HCT116 (cell line): ENCODE data around the gene COL23A1. TPM values are rescaled to one million over a fixed set of nuclear protein-coding genes. Genes with fewer than 3 reads are reported as not detected.

Source experiments
- ATAC-seq: fragments of 200-7000 bp; cut with Tn5 transposase; 2 replicates; pipeline ENCODE4 v1.9.1; 2020; ENCODE audit warnings: mild to moderate bottlenecking, moderate library complexity
- BruUV-seq: library from RNA; stranded (reverse); fragments of 400-500 nt; replicated peaks from 2 replicates; lab custom pipeline; 2021; lab: Mats Ljungman, UMichigan
- CTCF ChIA-PET: fragments of 300-600 bp; sonication (Branson Sonifier 250); formaldehyde crosslinking; loops from one replicate; lab custom pipeline; 2021; ENCODE audit warnings: antibody characterized with exemption; lab: Charles Lee
- POLR2A ChIA-PET: fragments of 300-600, 350-600 bp; sonication (Branson Sonifier 250); formaldehyde crosslinking; loops from one replicate; lab custom pipeline; 2021; ENCODE audit warnings: antibody characterized with exemption; lab: Charles Lee
- RAD21 ChIA-PET, 2 experiments: fragments of 300-600 bp; sonication (Branson Sonifier 250); formaldehyde crosslinking; loops; one replicate each; lab custom pipeline; 2023; ENCODE audit warnings: low total read pairs in 2 of 2; ENCODE audit not compliant: uncharacterized antibody in 2 of 2, unreplicated experiment in 2 of 2, low non-redundant PET in 1 of 2; lab: Charles Lee
- DNase-seq: peaks from one replicate; pipeline ENCODE4 v3.0.0-alpha.2; 2010; ENCODE audit warnings: low read depth, low spot score
- H2AFZ ChIP-seq: fragments of 200-600 bp; shearing (Covaris generic), sonication (generic); 2 replicates; pipeline ENCODE4 v1.6.1; 2017; ENCODE audit warnings: low read depth, mixed run types, mixed read lengths, antibody characterized with exemption, low read length; ENCODE audit not compliant: poor library complexity, severe bottlenecking
- H3K27ac ChIP-seq: 2 replicates; pipeline ENCODE4 v1.5.1; 2012; ENCODE audit warnings: low read depth, low read length
- H3K27me3 ChIP-seq: fragments of 200-600 bp; sonication (generic); 2 replicates; pipeline ENCODE4 v1.6.1; 2016; ENCODE audit warnings: mixed run types, low read length, mixed read lengths; ENCODE audit not compliant: insufficient read depth
- H3K36me3 ChIP-seq, 2 experiments: fragments of 200-500 bp in 1 of 2; fragments of 200-600 bp in 1 of 2; sonication (Bioruptor generic) in 1 of 2; sonication (generic) in 1 of 2; 2 replicates each; pipeline versions ENCODE4 v1.5.1 to v1.6.1; 2014 to 2016; ENCODE audit warnings: low read length in 2 of 2, inconsistent platforms in 1 of 2, mixed read lengths in 1 of 2, mixed run types in 1 of 2; ENCODE audit not compliant: insufficient read depth in 2 of 2, control insufficient read depth in 1 of 2
- H3K4me1 ChIP-seq, 2 experiments: fragments of 200-600 bp in 1 of 2; sonication (generic) in 1 of 2; 2 replicates each; pipeline versions ENCODE4 v1.5.1 to v1.6.1; 2012 to 2017; ENCODE audit warnings: low read length in 2 of 2, inconsistent platforms in 1 of 2, mild to moderate bottlenecking in 1 of 2, mixed read lengths in 1 of 2, mixed run types in 1 of 2, moderate library complexity in 1 of 2; ENCODE audit not compliant: insufficient read depth in 2 of 2, control insufficient read depth in 1 of 2
- H3K4me2 ChIP-seq: fragments of 200-600 bp; sonication (generic); 2 replicates; pipeline ENCODE4 v1.6.1; 2017; ENCODE audit warnings: mixed run types, low read length, mixed read lengths
- H3K4me3 ChIP-seq, 2 experiments: fragments of 200-600 bp in 1 of 2; sonication (generic) in 1 of 2; replicated peaks in 1 of 2; 2 replicates each; pipeline ENCODE4 v1.5.1; 2011 to 2016; ENCODE audit warnings: low read length in 2 of 2, control low read depth in 1 of 2, low read depth in 1 of 2, mild to moderate bottlenecking in 1 of 2, mixed read lengths in 1 of 2, mixed run types in 1 of 2
- H3K79me2 ChIP-seq: fragments of 200-600 bp; sonication (generic); 2 replicates; pipeline ENCODE4 v1.6.1; 2017; ENCODE audit warnings: mild to moderate bottlenecking, mixed run types, low read length, moderate library complexity, mixed read lengths; ENCODE audit not compliant: insufficient read depth
- H3K9ac ChIP-seq: fragments of 200-600 bp; sonication (generic); 2 replicates; pipeline ENCODE4 v1.6.1; 2016; ENCODE audit warnings: low read length, mixed read lengths
- H3K9me2 ChIP-seq: fragments of 200-600 bp; sonication (generic), shearing (Covaris generic); 2 replicates; pipeline ENCODE4 v1.6.1; 2017; ENCODE audit warnings: mixed run types, mild to moderate bottlenecking, moderate library complexity; ENCODE audit not compliant: insufficient read depth
- H3K9me3 ChIP-seq, 2 experiments: fragments of 200-500 bp in 1 of 2; fragments of 200-600 bp in 1 of 2; sonication (Bioruptor generic) in 1 of 2; sonication (generic) in 1 of 2; 2 replicates each; pipeline ENCODE4 v1.6.1; 2014 to 2017; ENCODE audit warnings: low read length in 2 of 2, mixed read lengths in 2 of 2, inconsistent platforms in 1 of 2, low read depth in 1 of 2, mild to moderate bottlenecking in 1 of 2, mixed run types in 1 of 2, moderate library complexity in 1 of 2; ENCODE audit not compliant: control insufficient read depth in 1 of 2, insufficient read depth in 1 of 2
- H4K20me1 ChIP-seq: fragments of 200-600 bp; sonication (generic), shearing (Covaris generic); 2 replicates; pipeline ENCODE4 v1.6.1; 2017; ENCODE audit warnings: mixed run types, mild to moderate bottlenecking, moderate library complexity; ENCODE audit not compliant: insufficient read depth
- CEBPB ChIP-seq: IDR thresholded peaks from 2 replicates; pipeline ENCODE4 v1.6.1; 2012; ENCODE audit warnings: low read depth
- ELF1 ChIP-seq: IDR thresholded peaks from 2 replicates; pipeline ENCODE4 v1.6.1; 2012; ENCODE audit warnings: low read depth, borderline replicate concordance
- EZH2 ChIP-seq: fragments of 200-600 bp; sonication (generic); IDR thresholded peaks from 2 replicates; pipeline ENCODE4 v1.6.1; 2017; ENCODE audit warnings: antibody characterized with exemption, mixed run types
- EZH2phosphoT487 ChIP-seq: fragments of 200-600 bp; IDR thresholded peaks from 2 replicates; pipeline ENCODE4 v1.6.1; 2018; ENCODE audit warnings: antibody characterized with exemption, borderline replicate concordance
- POLR2A ChIP-seq: IDR thresholded peaks from 2 replicates; pipeline ENCODE4 v1.7.0; 2011; ENCODE audit warnings: borderline replicate concordance; ENCODE audit not compliant: insufficient read depth, insufficient read length; ENCODE audit errors: extremely low read depth
- POLR2AphosphoS5 ChIP-seq: IDR thresholded peaks from 2 replicates; pipeline ENCODE4 v1.6.1; 2011; ENCODE audit warnings: mild to moderate bottlenecking, low read depth, low read length, moderate library complexity
- RAD21 ChIP-seq: IDR thresholded peaks from 2 replicates; pipeline ENCODE4 v1.6.1; 2012; ENCODE audit warnings: low read depth, mild to moderate bottlenecking
- SIN3A ChIP-seq: IDR thresholded peaks from 2 replicates; pipeline ENCODE4 v1.6.1; 2012; ENCODE audit warnings: low read depth
- SP1 ChIP-seq: IDR thresholded peaks from 2 replicates; pipeline ENCODE4 v1.6.1; 2012; ENCODE audit warnings: low read depth
- TCF7L2 ChIP-seq: IDR thresholded peaks from 2 replicates; pipeline ENCODE4 v1.7.0; 2011; ENCODE audit warnings: borderline replicate concordance, inconsistent platforms; ENCODE audit not compliant: insufficient read depth, insufficient read length; ENCODE audit errors: extremely low read depth
- ZFX ChIP-seq: fragments of 450-650 bp; IDR thresholded peaks from 2 replicates; pipeline ENCODE4 v1.6.1; 2017
- ZNF274 ChIP-seq: fragments of 200-500 bp; sonication (Bioruptor generic); IDR thresholded peaks from 2 replicates; pipeline ENCODE4 v1.6.1; 2014; ENCODE audit warnings: mild to moderate bottlenecking, low read depth, low read length, inconsistent platforms
- intact Hi-C: fragments of 100-400 bp; cut with micrococcal nuclease; formaldehyde crosslinking; loops from 2 replicates; pipeline ENCODE4 v1.10.0; 2022
- total RNA-seq: library from RNA; stranded (reverse); gene quantifications from one replicate; pipeline ENCODE4 v1.2.1, GENCODE V29; 2021; ENCODE audit not compliant: unreplicated experiment
- TF ChIP-seq, protein P1 (sequence below), 3 experiments: fragments of 200-600 bp in 1 of 3; sonication (generic) in 1 of 3; IDR thresholded peaks in 2 of 3; conservative IDR thresholded peaks in 1 of 3; 2 replicates each; pipeline ENCODE4 v1.5.1; 2012 to 2017; ENCODE audit warnings: low read depth in 2 of 3, low read length in 2 of 3, antibody characterized with exemption in 1 of 3, borderline replicate concordance in 1 of 3, control low read depth in 1 of 3, mild to moderate bottlenecking in 1 of 3, mixed read lengths in 1 of 3, mixed run types in 1 of 3, moderate library complexity in 1 of 3; ENCODE audit not compliant: insufficient read depth in 1 of 3
- TF ChIP-seq, protein P2 (sequence below): IDR thresholded peaks from 2 replicates; pipeline ENCODE4 v1.6.1; 2012; ENCODE audit warnings: low read depth
- TF ChIP-seq, protein P3 (sequence below): IDR thresholded peaks from 2 replicates; pipeline ENCODE4 v1.6.1; 2011; ENCODE audit warnings: mild to moderate bottlenecking, low read length, moderate library complexity; ENCODE audit not compliant: insufficient replicate concordance; ENCODE audit errors: extremely low read depth

Gene COL23A1
- total RNA-seq, 1 experiment from 2014 or later, result not detected

DNA sequence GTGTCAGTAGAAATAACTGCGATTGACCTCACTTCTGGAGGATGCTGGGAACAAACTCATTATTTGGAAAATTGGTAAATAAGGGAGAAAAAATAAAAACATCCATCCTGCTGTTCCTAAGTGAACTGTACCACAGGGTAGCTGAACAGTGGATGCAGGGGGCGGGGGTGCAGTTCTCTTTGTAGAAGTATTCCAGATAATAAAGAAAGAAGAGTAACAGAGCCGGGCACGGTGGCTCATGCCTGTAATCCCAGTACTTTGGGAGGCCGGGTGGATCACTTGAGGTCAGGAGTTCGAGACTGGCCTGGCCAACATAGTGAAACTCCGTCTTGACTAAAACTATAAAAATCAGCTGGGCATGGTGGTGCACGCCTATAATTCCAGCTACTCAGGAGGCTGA is 132.1 kb downstream of the COL23A1 start:
- H3K4me1 ChIP-seq, result peaks cover 0 to 3% of the 10 kb centered on the region in 2 experiments; a peak in 1 of 4 replicates
- RAD21 ChIA-PET, result no interaction called here
- BruUV-seq, result no TSS peak
- H3K36me3 ChIP-seq, result no peaks in the 10 kb centered on the region
- POLR2A ChIA-PET, result no interaction called here
- no peaks in the 10 kb centered on the region for H3K9me3 ChIP-seq
- H4K20me1 ChIP-seq, result no peaks in the 10 kb centered on the region
- H3K79me2 ChIP-seq, result no peaks in the 10 kb centered on the region
- no peak overlapping the region for H3K4me2 ChIP-seq
- no peak overlapping the region for H3K27ac ChIP-seq
- H3K4me3 ChIP-seq, result no peak overlapping the region
- no peak overlapping the region for H2AFZ ChIP-seq
- H3K9ac ChIP-seq, result no peak overlapping the region
- DNase-seq (no peak), ATAC-seq (no peak)
- TF ChIP-seq ZFX (no peak), SIN3A (no peak), ZNF274 (no peak), SP1 (no peak), ELF1 (no peak), POLR2AphosphoS5 (no peak), EZH2 (no peak), POLR2A (no peak), CEBPB (no peak), TCF7L2 (no peak), RAD21 (no peak), EZH2phosphoT487 (no peak)
- TF ChIP-seq, protein P1, sequence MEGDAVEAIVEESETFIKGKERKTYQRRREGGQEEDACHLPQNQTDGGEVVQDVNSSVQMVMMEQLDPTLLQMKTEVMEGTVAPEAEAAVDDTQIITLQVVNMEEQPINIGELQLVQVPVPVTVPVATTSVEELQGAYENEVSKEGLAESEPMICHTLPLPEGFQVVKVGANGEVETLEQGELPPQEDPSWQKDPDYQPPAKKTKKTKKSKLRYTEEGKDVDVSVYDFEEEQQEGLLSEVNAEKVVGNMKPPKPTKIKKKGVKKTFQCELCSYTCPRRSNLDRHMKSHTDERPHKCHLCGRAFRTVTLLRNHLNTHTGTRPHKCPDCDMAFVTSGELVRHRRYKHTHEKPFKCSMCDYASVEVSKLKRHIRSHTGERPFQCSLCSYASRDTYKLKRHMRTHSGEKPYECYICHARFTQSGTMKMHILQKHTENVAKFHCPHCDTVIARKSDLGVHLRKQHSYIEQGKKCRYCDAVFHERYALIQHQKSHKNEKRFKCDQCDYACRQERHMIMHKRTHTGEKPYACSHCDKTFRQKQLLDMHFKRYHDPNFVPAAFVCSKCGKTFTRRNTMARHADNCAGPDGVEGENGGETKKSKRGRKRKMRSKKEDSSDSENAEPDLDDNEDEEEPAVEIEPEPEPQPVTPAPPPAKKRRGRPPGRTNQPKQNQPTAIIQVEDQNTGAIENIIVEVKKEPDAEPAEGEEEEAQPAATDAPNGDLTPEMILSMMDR (IDR thresholded peaks at IDR 0.05 in 2 of 3, conservative IDR thresholded peaks at IDR 0.05 in 1 of 3; ENCODE audit: borderline replicate concordance in 1 of 3, insufficient read depth in 1 of 3, low read depth in 2 of 3, low read length in 2 of 3), result no peak
- TF ChIP-seq, protein P2, sequence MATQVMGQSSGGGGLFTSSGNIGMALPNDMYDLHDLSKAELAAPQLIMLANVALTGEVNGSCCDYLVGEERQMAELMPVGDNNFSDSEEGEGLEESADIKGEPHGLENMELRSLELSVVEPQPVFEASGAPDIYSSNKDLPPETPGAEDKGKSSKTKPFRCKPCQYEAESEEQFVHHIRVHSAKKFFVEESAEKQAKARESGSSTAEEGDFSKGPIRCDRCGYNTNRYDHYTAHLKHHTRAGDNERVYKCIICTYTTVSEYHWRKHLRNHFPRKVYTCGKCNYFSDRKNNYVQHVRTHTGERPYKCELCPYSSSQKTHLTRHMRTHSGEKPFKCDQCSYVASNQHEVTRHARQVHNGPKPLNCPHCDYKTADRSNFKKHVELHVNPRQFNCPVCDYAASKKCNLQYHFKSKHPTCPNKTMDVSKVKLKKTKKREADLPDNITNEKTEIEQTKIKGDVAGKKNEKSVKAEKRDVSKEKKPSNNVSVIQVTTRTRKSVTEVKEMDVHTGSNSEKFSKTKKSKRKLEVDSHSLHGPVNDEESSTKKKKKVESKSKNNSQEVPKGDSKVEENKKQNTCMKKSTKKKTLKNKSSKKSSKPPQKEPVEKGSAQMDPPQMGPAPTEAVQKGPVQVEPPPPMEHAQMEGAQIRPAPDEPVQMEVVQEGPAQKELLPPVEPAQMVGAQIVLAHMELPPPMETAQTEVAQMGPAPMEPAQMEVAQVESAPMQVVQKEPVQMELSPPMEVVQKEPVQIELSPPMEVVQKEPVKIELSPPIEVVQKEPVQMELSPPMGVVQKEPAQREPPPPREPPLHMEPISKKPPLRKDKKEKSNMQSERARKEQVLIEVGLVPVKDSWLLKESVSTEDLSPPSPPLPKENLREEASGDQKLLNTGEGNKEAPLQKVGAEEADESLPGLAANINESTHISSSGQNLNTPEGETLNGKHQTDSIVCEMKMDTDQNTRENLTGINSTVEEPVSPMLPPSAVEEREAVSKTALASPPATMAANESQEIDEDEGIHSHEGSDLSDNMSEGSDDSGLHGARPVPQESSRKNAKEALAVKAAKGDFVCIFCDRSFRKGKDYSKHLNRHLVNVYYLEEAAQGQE, result no peak
- TF ChIP-seq, protein P3, sequence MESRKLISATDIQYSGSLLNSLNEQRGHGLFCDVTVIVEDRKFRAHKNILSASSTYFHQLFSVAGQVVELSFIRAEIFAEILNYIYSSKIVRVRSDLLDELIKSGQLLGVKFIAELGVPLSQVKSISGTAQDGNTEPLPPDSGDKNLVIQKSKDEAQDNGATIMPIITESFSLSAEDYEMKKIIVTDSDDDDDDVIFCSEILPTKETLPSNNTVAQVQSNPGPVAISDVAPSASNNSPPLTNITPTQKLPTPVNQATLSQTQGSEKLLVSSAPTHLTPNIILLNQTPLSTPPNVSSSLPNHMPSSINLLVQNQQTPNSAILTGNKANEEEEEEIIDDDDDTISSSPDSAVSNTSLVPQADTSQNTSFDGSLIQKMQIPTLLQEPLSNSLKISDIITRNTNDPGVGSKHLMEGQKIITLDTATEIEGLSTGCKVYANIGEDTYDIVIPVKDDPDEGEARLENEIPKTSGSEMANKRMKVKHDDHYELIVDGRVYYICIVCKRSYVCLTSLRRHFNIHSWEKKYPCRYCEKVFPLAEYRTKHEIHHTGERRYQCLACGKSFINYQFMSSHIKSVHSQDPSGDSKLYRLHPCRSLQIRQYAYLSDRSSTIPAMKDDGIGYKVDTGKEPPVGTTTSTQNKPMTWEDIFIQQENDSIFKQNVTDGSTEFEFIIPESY, result no peak
- H3K9me2 ChIP-seq, result no peaks in the 10 kb centered on the region
- H3K27me3 ChIP-seq, result no peaks in the 10 kb centered on the region
- intact Hi-C loops, result no loop called here
- CTCF ChIA-PET, result no interaction called here
